ENCODE measurements around the gene SERPINB10.

- TF ChIP-seq, protein P1, sequence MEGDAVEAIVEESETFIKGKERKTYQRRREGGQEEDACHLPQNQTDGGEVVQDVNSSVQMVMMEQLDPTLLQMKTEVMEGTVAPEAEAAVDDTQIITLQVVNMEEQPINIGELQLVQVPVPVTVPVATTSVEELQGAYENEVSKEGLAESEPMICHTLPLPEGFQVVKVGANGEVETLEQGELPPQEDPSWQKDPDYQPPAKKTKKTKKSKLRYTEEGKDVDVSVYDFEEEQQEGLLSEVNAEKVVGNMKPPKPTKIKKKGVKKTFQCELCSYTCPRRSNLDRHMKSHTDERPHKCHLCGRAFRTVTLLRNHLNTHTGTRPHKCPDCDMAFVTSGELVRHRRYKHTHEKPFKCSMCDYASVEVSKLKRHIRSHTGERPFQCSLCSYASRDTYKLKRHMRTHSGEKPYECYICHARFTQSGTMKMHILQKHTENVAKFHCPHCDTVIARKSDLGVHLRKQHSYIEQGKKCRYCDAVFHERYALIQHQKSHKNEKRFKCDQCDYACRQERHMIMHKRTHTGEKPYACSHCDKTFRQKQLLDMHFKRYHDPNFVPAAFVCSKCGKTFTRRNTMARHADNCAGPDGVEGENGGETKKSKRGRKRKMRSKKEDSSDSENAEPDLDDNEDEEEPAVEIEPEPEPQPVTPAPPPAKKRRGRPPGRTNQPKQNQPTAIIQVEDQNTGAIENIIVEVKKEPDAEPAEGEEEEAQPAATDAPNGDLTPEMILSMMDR (IDR thresholded peaks at IDR 0.05; ENCODE audit: low read depth, low read length): no peak
- TF ChIP-seq POLR2A (IDR thresholded peaks at IDR 0.05; ENCODE audit: extremely low read depth, insufficient read length): no peak
Measured at GRCh38 chr18:63895190-63895589, 12.6 kb upstream of the SERPINB10 start.

All from NB4 (cell line).